ENCODE measurements around the gene RPS23.
A peak's percentile ranks its signal among the peaks of the same experiment; 100 is the strongest.

RPS23 gene

DNA sequence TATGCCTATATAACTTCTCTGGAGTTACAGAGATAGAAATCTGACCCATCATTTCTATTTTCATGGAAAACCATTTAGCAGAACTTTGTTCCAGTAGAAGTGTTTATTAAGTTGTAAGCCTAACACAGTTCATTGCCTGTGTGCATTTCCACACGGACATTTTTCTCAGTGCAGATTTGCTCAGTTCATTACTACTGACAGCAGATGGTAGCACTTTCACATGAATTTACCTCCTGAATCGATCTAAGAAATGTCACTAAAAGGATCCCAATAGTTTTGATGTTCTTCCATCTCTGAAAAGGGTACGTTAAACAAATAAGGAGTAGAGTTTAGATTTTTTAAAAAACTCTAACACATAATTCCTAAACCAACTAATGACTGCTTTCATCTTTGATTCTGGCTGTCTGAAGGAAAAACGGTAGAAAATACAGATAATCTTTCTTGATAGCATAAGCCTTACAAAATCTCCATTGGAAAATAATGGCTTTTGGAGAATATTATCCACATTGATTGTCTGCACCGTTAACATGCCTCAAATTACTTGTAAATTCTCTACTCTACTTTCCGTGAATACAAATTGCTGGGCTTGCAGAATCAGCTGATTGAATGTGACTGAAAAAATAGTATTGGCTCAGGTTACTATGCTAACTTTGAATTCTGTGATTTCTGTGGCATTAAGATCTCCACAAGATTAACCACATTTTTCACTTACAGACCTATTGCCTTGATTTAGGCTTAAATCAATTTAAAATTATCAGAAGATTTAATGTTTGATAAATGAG is 33.1 kb downstream of the RPS23 start:
- Histone ChIP-seq H3K27ac (no peak overlapping the region), H3K4me3 (no peak overlapping the region)
- TF ChIP-seq, protein P1, sequence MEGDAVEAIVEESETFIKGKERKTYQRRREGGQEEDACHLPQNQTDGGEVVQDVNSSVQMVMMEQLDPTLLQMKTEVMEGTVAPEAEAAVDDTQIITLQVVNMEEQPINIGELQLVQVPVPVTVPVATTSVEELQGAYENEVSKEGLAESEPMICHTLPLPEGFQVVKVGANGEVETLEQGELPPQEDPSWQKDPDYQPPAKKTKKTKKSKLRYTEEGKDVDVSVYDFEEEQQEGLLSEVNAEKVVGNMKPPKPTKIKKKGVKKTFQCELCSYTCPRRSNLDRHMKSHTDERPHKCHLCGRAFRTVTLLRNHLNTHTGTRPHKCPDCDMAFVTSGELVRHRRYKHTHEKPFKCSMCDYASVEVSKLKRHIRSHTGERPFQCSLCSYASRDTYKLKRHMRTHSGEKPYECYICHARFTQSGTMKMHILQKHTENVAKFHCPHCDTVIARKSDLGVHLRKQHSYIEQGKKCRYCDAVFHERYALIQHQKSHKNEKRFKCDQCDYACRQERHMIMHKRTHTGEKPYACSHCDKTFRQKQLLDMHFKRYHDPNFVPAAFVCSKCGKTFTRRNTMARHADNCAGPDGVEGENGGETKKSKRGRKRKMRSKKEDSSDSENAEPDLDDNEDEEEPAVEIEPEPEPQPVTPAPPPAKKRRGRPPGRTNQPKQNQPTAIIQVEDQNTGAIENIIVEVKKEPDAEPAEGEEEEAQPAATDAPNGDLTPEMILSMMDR (IDR thresholded peaks at IDR 0.05), result no peak
- DNase-seq (ENCODE audit: low spot score), result no peak

DNA sequence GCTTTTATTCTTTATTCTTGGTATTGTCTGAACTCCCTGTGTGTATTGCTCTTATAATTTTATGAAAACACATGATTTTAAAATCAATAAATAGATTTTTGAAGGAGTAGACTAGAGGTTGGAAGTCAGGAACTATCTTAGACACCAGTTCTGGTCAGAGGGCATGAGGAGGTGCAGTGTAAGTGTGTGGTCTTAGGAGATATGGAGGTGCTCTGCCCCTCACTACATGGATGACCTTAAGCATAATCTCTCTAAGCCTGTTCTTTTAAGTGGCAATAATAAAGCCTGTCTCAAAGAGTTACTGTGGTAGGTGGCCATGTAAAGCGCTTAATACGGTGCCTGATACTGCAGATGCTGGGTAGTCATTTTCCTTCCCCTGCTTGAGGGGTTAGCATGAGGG is 34.0 kb downstream of the RPS23 start:
- no peak for DNase-seq (ENCODE audit: low spot score)
- TF ChIP-seq, protein P1 (IDR thresholded peaks at IDR 0.05), result no peak
- H3K4me3 ChIP-seq, result no peak overlapping the region
- no peak overlapping the region for H3K27ac ChIP-seq

DNA sequence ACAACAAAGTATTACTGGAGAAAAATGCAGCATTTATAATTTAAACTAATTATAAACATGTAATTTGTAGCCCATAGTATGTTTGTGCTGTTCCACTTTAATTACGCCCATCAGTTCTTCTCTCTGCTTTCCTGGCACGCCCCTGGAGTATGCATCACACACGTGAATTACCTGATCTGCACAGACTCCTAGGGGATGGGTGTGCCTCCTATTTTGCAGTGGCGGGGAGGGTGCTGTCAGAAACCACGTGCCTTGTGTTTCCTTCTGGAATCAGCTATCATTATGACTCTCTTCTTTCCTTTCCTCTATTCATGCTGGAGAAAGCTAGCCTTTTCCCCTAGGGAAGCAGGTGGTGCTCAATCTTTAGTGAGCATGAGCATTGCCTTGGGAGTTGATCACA is 43.3 kb downstream of the RPS23 start:
- no peak for DNase-seq (ENCODE audit: low spot score)
- H3K4me3 ChIP-seq, result no peak overlapping the region
- no peak overlapping the region for H3K27ac ChIP-seq
- TF ChIP-seq, protein P1 (IDR thresholded peaks at IDR 0.05), result no peak

DNA sequence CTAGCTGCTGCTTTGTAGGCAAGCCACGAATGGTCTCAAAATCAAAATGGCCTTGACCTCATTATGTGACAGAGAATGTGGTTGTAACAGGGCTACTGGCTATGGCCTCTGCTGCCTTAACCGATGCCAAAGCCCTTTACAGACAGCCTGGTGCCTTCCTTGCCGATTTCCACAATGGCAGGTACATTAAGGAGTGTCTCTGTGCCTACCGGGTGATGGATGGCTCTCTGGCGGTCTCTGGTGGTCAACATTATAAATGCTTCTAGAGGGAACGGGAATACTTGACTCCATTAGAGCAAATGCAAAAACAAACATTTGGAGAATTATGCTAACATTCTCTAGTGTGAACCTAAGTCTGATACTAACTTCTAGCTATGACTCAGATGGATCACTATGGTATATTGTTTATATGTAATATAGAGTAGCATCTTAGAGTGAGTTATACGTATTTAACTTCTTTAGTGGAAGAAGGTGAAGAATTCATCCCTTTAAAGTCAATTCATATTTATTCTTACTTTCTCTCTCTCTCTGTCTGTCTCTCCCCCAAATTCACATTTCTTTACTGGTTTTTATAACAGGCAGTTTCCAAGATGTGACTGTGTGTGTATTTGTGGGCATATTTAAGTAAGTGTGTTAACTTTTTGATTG is 52.5 kb downstream of the RPS23 start:
- Histone ChIP-seq H3K4me3 (no peak overlapping the region), H3K27ac (no peak overlapping the region)
- TF ChIP-seq, protein P1 (IDR thresholded peaks at IDR 0.05), result peak; percentile 86
- peak; percentile 75 for DNase-seq (ENCODE audit: low spot score)

Data from coronary artery (tissue), 2 donors.